ENCODE measurements around the gene TUBA4B.

- peak; percentile 89 for TF ChIP-seq POLR2A (IDR thresholded peaks at IDR 0.05; ENCODE audit: low read depth, low read length)
- peak; percentile 49 for TF ChIP-seq TAF1 (IDR thresholded peaks at IDR 0.05; ENCODE audit: borderline replicate concordance, low read depth, low read length)
Observed at GRCh38 chr2:219245148-219245898, 7.7 kb upstream of the TUBA4B start, which contains the start of the genes GLB1L and STK16.
